Measurements from ENCODE around the gene SRP54. TPM values are rescaled to one million over a fixed set of nuclear protein-coding genes. Genes with fewer than 3 reads are reported as not detected.
A peak's percentile ranks its signal among the peaks of the same experiment; 100 is the strongest.
"Not testable (repeated sequence)": the region's sequence is repeated elsewhere in the genome, so short reads cannot be mapped to it uniquely, and the experiment has no call there.

The SRP54 gene
- total RNA-seq, 2 donors from 2014 or later = 38.3 to 43.4 TPM

GRCh38 chr14:35042632-35043031 lies 59.8 kb downstream of the SRP54 start:
- intact Hi-C loops (cut with DNase I, micrococcal nuclease) = no loop called here
- DNase-seq = no peak
- no peak for ATAC-seq

- intact Hi-C loops (cut with DNase I, micrococcal nuclease) = no loop called here
- no peak for DNase-seq
- no peak for ATAC-seq
Measured at GRCh38 chr14:35043046-35043445, 60.3 kb downstream of the SRP54 start.

- ATAC-seq = no peak
- intact Hi-C loops (cut with DNase I, micrococcal nuclease) = no loop called here
Measured at GRCh38 chr14:35044939-35045797, 62.4 kb downstream of the SRP54 start.

GRCh38 chr14:35045798-35046047 lies 62.9 kb downstream of the SRP54 start:
- no peak for ATAC-seq
- DNase-seq = no peak
- intact Hi-C loops (cut with DNase I, micrococcal nuclease) = no loop called here

More at GRCh38 chr14:35044939-35045797, 62.4 kb downstream of the SRP54 start:
- DNase-seq = no peak

- ATAC-seq (peak; percentile 90), DNase-seq (peak; percentile 99)
- intact Hi-C loops (cut with DNase I, micrococcal nuclease) = no loop called here
Measured at GRCh38 chr14:35046048-35046750, 63.4 kb downstream of the SRP54 start, which contains the start of gene FAM177A1. TSS of gene FAM177A1 (plus strand) at chr14:35046272. CDS start at chr14:35046464, 192 bp downstream.

GRCh38 chr14:35046751-35047536 lies 64.2 kb downstream of the SRP54 start:
- peak; percentile 75 to 76 for DNase-seq
- intact Hi-C loops (cut with DNase I, micrococcal nuclease) = no loop called here
- ATAC-seq = peak; percentile 61

GRCh38 chr14:35047976-35048513 lies 65.3 kb downstream of the SRP54 start:
- DNase-seq (no peak), ATAC-seq (no peak)
- intact Hi-C loops (cut with DNase I, micrococcal nuclease) = no loop called here

GRCh38 chr14:35050652-35051051 lies 67.9 kb downstream of the SRP54 start:
- no peak for ATAC-seq
- intact Hi-C loops (cut with DNase I, micrococcal nuclease) = no loop called here
- no peak for DNase-seq

GRCh38 chr14:35051796-35052195 lies 69.0 kb downstream of the SRP54 start:
- DNase-seq = no peak
- intact Hi-C loops (cut with DNase I, micrococcal nuclease) = no loop called here
- ATAC-seq = peak; percentile 81

- intact Hi-C loops (cut with DNase I, micrococcal nuclease) = no loop called here
- ATAC-seq = no peak
Measured at GRCh38 chr14:35052637-35053036, 69.8 kb downstream of the SRP54 start.

GRCh38 chr14:35061113-35061791 lies 78.5 kb downstream of the SRP54 start:
- DNase-seq (peak; percentile 64 to 73), ATAC-seq (peak; percentile 97)
- intact Hi-C loops (cut with DNase I, micrococcal nuclease) = not testable (repeated sequence)

More at GRCh38 chr14:35052637-35053036, 69.8 kb downstream of the SRP54 start:
- DNase-seq = no peak

GRCh38 chr14:35065731-35066130 lies 82.9 kb downstream of the SRP54 start:
- DNase-seq; intact Hi-C loops (cut with DNase I, micrococcal nuclease); ATAC-seq: not testable (repeated sequence)

GRCh38 chr14:35068238-35069012 lies 85.6 kb downstream of the SRP54 start:
- intact Hi-C loops (cut with DNase I, micrococcal nuclease) = no loop called here
- peak; percentile 96 for ATAC-seq
- no peak for DNase-seq

GRCh38 chr14:35072226-35072625 lies 89.4 kb downstream of the SRP54 start:
- no peak for ATAC-seq
- DNase-seq = no peak
- intact Hi-C loops (cut with DNase I, micrococcal nuclease) = no loop called here

- no peak for DNase-seq
- intact Hi-C loops (cut with DNase I, micrococcal nuclease) = no loop called here
- no peak for ATAC-seq
Measured at GRCh38 chr14:35073486-35073885, 90.7 kb downstream of the SRP54 start.

GRCh38 chr14:35078082-35078481 lies 95.3 kb downstream of the SRP54 start:
- ATAC-seq (peak; percentile 96), DNase-seq (no peak)
- intact Hi-C loops (cut with DNase I, micrococcal nuclease) = no loop called here
